DOHH2 (cell line): ENCODE results near the gene RPL13A.

Source experiments
- CTCF ChIP-seq: fragments of 200-600 bp; sonication (generic); IDR thresholded peaks from one replicate; pipeline ENCODE4 v1.5.1; 2014; ENCODE audit warnings: antibody characterized with exemption, mild to moderate bottlenecking, low read depth, low read length; ENCODE audit not compliant: poor library complexity, severe bottlenecking
- EZH2phosphoT487 ChIP-seq: fragments of 200-600 bp; sonication (generic); IDR thresholded peaks from 2 replicates; pipeline ENCODE4 v1.6.1; 2017; ENCODE audit warnings: borderline replicate concordance, mild to moderate bottlenecking, antibody characterized with exemption, low read length, moderate library complexity, mixed read lengths

- TF ChIP-seq CTCF: no peak
- no peak for TF ChIP-seq EZH2phosphoT487
Observed at GRCh38 chr19:49487277-49488045, at the start of gene RPL13A.
